GM18502 (cell line): ENCODE data around the gene PFDN1.
"Not testable (repeated sequence)": the region's sequence is repeated elsewhere in the genome, so short reads cannot be mapped to it uniquely, and the experiment has no call there.

Experiments
- ATAC-seq: cut with Tn5 transposase; IDR thresholded peaks from one replicate; pipeline ENCODE4 v1.9.1; 2021; ENCODE audit warnings: mild to moderate bottlenecking; ENCODE audit not compliant: unreplicated experiment, poor library complexity

PFDN1 gene

DNA sequence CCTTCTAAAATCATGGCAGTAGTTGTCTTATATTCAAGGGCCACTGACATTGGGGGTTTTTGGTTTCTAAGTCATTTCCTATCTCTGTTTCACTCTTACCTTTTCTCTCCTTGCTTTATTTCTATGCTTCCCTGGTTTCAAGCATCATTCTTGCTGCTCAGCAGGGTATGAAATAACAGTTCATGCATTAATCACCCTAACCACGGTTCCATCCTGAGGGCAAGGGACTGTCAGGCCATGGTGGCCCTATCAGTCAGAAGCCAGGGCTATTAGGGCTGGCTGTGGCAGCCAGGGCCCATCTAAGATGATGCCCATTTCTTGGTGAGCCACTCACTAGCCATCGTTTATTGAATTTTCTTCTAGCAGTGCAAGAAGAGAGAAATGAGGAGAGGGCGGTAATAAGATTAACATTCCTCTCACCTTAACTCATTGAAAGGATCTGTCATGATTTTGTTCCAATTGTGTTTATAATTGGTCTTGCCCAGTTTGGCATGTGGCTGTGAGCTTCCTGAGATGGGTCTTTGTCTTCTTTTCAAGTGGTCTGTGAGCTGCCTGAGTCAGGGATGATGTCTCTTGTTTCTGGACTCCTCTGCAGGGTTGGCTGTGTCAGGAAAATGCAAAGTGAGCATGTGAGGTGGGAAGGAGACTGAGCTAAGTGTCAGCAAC lies 82.7 kb downstream of the PFDN1 start:
- peak; percentile 61 for ATAC-seq

DNA sequence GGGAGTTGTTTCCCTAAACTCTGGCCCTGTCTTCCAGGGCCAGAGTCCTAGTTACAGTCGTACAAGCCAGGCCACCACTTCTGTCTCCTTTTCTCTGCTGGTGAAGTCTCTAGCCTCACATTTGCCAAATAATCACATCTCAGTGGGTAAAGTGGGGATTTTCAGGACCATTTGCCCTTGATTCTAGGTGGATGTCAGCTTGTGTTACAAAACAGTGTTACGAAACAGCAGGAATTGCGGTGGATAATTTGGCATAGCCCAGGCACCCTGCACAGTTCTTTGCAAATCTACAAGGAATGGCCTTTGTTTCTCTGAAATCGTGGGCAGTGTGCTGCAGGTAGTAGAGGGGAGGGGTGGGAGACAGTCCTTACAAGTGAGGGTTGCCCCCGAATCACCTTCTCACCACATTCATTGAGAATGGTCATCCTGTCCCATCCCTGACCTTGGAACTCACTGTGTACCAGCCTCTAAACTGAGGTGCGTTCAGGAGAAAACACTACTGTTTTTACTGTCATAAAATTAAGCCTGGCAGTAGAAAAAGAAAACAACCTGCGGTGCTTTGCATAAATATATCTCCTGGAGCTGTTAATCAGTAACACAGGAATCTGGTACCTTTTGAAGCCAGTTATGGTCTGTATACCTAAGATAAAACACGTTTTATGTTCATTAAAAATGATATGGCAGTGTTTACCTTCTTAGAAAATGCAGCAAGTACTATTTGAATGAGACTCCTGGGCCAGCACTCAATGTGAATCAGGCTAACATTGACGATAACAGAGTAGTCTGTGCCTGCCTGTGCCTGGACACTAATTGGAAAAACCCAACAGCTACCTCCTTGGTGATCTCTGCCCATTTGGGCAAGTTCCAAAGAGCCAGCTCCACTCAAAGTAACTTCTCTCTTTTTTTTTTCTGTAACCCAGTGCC lies 83.6 kb downstream of the PFDN1 start:
- peak; percentile 13 for ATAC-seq

DNA sequence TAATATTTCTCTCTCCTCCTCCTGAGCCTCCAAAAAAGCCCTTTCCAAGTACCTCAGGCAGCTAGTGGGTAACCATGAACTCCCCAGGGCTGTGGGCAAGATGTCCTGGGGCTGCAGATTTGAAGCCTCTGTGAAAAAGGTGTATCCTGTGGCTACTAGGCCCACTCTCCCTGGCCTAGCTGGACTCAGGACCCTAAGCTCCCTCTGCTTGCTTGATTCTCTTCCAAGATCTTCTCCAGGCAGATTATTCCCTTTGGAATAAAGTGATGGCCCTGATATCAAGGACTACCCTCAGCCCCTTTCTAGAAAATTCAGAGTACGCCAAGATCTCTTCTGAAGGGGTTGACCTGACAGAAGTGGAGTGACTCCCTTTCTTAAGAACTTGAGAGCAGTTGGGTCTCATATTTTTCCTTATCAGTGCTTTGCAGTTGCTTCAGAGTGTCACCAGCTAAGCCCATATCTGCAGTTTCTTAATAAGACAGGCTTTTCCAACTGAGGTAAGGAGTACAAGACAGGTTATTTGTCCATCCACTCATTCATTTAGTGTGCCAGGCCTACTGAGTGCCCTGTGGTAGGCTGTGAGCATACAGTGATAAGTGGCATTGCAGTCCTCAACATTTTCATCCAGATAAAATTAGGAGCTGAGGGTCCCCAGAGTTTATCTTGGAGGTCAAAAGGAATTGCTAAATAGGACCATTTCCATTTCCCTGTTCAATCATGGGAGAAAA lies 85.4 kb downstream of the PFDN1 start:
- ATAC-seq = no peak

DNA sequence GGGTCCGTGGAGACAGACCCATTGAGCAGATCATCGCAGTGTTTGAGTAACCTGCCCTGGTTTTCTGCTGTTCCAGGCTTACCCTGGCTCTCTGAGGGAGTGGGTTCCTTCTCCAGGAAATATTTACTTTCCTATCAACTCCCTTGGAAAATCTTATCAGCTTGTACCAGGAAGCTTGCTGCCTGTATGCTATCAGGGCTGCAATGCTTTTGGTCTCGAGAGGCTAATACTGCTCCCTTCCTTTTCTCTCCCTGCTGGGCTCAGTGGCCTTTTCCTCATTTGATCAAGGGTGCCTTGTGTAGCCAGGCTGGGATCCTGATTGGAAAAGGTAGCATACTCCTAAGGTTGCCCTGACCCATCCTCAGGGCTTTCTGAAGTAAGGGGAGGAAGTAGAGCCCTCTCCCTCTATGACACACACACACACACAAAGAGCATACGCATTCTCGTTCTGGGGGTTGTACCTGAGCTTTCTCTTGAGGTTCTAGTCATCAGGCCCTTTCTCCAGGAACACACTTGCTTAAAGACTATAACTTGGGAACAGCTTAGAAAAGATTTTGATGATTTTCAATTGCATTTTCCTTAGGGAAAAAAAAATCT lies 86.3 kb downstream of the PFDN1 start:
- no peak for ATAC-seq

DNA sequence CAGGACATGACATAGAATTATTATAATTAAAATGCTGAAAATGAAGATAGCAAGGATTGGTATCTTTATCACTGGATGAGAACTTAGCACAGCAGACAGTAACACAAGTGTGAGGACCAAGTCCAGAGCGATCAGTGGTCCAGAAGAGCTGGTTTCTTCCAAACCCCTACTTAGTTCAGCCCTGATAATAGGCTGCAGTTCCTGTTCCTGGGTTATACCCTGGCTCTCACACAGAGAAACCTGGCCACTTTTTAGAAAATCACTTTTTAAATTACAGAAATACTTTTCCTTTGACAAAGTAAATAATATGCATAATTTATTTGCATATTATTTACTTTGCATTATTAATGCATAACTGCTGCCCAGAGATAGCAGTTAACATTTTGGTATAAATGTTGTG lies 87.6 kb downstream of the PFDN1 start:
- no peak for ATAC-seq

DNA sequence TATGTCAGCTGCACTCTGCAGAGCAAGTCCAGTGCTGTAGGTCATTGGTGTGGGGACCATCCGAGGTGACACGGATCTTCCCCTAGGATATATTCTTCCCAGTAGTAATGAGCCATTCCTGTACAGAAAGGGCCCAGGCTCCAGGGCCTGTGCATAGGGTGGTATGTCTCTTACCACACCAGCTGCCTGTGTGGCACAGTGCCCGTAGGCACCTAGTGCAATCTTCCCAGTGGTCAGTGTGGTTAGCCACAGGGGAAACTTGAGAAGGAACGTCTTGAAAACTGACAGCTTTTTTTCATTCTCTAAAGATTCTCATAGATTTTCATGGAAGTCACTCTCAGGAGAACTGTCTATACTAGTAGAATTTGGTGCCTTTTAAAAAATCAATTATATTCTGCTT lies 88.1 kb downstream of the PFDN1 start:
- peak; percentile 45 for ATAC-seq

DNA sequence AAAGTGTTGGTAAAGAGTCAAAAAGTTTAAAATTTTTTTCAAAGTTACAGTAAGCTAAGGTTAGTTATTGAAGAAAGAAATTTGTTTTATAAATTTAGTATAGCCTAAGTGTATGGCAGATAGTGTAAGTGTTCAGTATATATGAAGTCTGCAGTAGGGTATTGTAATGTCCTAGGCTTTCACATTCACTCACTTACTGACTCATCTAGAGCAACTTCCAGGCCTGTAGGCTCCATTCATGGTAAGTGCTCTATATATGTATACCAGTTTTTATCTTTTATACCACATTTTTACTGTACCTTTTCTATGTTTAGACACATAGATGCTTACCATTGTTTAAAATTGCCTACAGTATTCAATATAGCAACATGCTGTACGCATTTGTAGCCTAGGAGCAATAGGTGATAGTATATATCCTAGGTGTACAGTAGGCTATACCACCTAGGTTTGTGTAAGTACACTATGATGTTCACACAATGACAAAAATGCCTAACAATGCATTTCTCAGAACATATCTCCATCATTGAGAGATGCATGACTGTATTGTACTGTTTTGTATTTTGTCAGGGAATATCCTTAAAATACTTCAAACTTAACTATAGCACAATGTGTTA lies 89.4 kb downstream of the PFDN1 start:
- ATAC-seq = peak; percentile 83

DNA sequence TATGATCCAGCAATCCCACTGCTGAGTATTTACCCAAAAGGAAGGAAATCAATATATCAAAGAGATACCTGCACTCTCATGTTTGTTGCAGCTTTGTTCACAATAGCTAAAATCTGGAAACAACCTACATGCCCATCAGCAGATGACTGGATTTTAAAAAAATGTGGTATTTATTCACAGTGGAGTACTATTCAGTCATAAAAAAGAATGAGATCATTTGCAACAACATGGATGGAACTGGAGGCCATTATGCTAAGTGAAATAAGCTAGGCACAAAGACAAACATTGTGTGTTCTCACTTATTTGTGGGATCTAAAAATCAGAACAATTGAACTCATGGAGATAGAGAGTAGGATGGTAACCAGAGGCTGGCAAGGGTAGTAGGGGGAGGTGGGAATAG lies 94.8 kb downstream of the PFDN1 start:
- ATAC-seq = no peak

DNA sequence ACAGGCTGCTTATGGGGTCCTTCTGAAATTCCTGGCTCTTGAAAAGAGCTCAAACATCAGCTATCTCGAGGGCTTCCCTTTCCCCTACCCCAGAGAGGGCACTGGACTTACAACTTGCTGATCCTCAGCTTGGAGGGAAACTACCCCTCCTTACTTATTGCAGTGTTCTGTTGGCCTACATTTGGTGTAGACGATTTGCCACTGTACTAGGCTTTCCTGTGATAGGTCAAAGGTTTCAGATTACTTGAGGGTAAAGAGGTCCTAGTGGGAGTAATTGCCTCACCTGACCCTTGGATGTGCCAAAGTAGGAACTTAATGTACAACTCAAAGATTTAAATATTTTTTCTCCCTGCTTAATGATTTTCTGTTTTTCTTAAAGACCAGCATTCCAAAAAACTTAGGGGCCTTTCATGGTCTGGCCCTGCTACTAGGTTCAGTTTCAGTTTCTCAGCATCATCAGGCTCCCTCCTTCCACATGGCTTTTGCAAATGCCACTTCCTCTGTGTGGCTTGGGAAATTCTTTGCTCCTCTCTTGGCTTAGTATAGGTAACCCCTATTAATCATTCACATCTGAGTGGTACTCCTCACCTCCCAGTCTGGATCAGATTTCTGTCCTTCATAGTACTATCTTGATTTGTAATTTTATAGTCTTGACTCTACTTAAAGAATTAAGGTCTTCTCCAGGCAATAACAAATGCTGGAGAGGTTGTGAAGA lies 95.5 kb downstream of the PFDN1 start:
- peak; percentile 76 for ATAC-seq

DNA sequence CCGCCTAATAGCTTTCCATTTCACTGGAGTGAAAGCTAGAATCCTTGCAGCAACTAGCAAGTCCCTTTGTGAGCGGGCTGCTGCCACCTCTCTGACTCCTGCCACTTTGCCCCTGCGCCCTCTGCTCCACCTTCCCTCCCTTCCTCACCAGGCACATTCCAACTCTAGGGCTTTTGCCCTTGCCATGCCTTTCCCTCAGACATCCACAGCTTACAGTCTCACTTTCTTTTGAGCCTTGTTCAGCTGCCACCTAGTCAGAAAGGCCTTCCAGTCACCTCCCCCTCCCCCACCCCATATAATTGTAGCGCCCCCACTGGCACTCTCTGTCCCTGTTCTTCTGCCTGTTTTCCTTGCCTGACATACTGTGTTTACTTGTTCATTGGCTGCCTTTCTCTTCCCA lies 96.9 kb downstream of the PFDN1 start:
- no peak for ATAC-seq

DNA sequence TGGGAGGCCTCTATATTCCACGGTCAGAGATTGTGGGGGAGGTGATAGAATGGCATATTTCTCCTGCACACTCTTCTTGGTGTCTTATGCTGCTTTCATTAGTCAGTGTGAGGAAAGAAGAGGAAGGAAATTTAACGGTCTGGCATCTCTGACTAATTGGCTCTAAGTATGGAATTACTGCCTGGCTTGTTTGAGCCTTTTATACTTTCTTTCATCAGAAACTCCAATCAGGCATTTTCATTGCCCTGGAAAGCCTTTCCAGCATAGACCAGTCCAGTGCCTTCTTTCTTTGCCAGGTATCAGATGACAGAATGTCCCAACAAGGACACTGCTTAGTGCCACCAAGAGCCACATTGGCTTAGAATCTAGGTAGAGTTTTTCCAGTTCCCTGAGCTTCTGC lies 97.7 kb downstream of the PFDN1 start:
- ATAC-seq = no peak

DNA sequence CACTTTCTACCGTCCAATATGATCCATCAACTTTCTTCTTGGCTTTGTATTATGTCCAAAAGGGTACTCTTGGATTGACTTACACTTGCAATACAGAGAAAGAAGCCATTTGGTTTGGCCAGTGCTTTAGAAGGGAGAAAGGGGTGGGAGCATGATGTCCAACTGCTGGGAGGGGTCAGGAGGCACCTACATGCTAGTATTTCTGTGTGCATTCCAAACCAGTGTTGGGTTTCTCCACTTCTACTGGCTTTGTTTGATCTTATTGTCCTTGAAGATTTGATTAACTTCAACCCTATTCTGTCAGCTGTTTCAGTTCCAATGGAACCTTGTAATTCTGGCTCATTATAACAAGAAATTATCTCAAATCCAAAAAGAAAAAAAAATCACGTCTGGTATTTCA lies 100.3 kb downstream of the PFDN1 start:
- ATAC-seq = no peak

DNA sequence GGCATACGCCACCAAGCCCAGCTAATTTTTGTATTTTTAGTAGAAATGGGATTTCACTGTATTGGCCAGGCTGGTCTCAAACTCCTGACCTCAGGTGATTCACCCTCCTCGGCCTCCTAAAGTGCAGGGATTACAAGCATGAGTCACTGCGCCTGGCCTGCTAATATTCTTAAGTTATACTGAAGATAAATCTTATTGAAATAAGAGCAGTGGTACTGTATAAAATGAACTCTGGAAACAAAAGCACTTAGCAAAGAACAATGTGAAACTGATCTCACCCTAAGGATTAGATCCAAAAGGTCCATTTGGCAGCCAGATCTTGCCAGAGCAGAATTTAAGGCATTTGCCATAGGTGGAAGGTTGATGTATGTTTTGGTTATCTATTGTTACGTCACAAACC lies 100.8 kb downstream of the PFDN1 start:
- ATAC-seq = no peak

DNA sequence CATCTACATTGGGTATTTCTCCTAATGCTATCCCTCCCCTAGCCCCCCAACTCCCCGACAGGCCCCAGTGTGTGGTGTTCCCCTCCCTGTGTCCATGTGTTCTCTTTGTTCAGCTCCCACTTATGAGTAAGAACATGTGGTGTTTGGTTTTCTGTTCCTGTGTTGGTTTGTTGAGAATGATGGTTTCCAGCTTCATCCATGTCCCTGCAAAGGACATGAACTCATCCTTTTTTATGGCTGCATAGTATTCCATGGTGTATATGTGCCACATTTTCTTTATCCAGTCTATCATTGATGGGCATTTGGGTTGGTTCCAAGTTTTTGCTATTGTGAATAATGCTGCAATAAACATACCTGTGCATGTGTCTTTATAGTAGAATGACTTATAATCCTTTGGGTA lies 104.0 kb downstream of the PFDN1 start:
- not testable (repeated sequence) for ATAC-seq

DNA sequence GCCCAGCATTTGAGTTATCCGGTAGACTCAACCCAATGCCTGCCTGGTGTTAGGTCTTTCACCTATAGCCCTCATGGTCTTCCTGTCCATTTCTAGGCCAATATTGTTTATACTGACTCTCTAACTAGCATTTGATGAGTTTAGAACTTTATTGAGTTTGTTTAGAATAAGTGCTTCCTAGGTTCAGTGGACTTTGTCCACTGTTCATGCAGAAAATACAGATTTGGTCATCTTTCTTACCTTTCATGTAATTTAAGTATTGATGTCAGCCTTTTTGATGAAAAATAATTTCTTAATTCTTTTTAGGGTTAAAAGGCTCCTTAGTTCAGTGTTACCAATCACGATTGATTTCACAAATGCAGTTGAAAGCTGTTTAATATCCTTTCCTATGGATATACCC lies 105.9 kb downstream of the PFDN1 start:
- no peak for ATAC-seq

DNA sequence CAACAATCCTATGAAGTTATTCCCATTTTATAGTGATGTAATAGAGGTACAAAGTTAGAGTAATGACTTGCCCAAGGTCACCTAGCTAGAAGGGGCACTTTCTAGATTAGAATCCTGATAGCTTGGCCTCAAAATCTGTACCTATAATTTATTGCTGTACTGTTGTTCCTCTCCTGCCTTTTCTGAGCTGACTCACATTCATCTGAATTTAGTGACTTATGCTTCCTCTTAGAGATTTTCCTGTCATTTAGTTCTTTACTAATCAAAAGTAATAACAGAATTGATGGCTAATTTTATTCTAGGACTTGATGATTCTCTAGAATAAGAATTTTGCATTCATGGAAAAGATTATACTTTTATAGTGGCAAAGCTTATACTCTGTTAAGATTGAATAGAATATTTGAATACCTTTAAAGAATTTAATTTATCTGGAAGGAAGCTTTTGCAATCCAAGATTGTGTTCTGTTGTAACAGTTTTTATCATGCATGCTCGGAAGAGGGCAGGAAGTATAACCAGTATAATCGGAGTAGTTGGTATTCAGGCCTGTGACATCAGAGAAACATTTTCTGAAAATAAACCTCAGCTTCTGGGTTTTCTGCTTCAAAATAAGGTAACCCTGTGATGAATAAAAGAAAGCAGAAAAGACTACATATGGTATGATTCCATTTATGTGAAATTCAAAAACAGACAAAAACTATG lies 106.6 kb downstream of the PFDN1 start:
- no peak for ATAC-seq
